ENCODE results near the gene ARSK. TPM values are rescaled to one million over a fixed set of nuclear protein-coding genes. Genes with fewer than 3 reads are reported as not detected.

Gene ARSK
- total RNA-seq (2014; rRNA removed; shearing (Covaris generic)) = 4.5 and 11.0 TPM in 2 replicates

- in situ Hi-C loops (cut with HindIII; ENCODE audit: low sequenced_read_pairs) = no loop called here
- DNase-seq (ENCODE audit: low spot score) = peak; percentile 98
Observed at GRCh38 chr5:95554647-95555548, at the start of gene ARSK, which contains the start of gene SKIC3. ARSK (plus strand) TSS chr5:95555101; CDS start chr5:95555279, 178 bp downstream. SKIC3 (minus strand) TSS chr5:95554977; CDS start chr5:95547150, 7,827 bp downstream.

- no peak for DNase-seq (ENCODE audit: low spot score)
- in situ Hi-C loops (cut with HindIII; ENCODE audit: low sequenced_read_pairs) = no loop called here
Observed at GRCh38 chr5:95508550-95508949, 46.4 kb upstream of the ARSK start.

GRCh38 chr5:95511606-95512005, 43.3 kb upstream of the ARSK start:
- in situ Hi-C loops (cut with HindIII; ENCODE audit: low sequenced_read_pairs) = no loop called here
- no peak for DNase-seq (ENCODE audit: low spot score)

GRCh38 chr5:95518417-95518816, 36.5 kb upstream of the ARSK start:
- no peak for DNase-seq (ENCODE audit: low spot score)
- in situ Hi-C loops (cut with HindIII; ENCODE audit: low sequenced_read_pairs) = no loop called here

GRCh38 chr5:95519151-95519550, 35.8 kb upstream of the ARSK start:
- DNase-seq (ENCODE audit: low spot score) = peak; percentile 88
- in situ Hi-C loops (cut with HindIII; ENCODE audit: low sequenced_read_pairs) = no loop called here

GRCh38 chr5:95519681-95520080, 35.2 kb upstream of the ARSK start:
- peak; percentile 76 for DNase-seq (ENCODE audit: low spot score)

GRCh38 chr5:95520206-95520605, 34.7 kb upstream of the ARSK start:
- in situ Hi-C loops (cut with HindIII; ENCODE audit: low sequenced_read_pairs) = no loop called here
- peak; percentile 73 for DNase-seq (ENCODE audit: low spot score)

More at GRCh38 chr5:95519681-95520080, 35.2 kb upstream of the ARSK start:
- in situ Hi-C loops (cut with HindIII; ENCODE audit: low sequenced_read_pairs) = no loop called here

GRCh38 chr5:95524423-95524822, 30.5 kb upstream of the ARSK start:
- DNase-seq (ENCODE audit: low spot score) = no peak
- in situ Hi-C loops (cut with HindIII; ENCODE audit: low sequenced_read_pairs) = no loop called here

GRCh38 chr5:95526871-95527270, 28.0 kb upstream of the ARSK start:
- no peak for DNase-seq (ENCODE audit: low spot score)
- in situ Hi-C loops (cut with HindIII; ENCODE audit: low sequenced_read_pairs) = no loop called here

- in situ Hi-C loops (cut with HindIII; ENCODE audit: low sequenced_read_pairs) = no loop called here
- no peak for DNase-seq (ENCODE audit: low spot score)
Observed at GRCh38 chr5:95528565-95528964, 26.3 kb upstream of the ARSK start.

- in situ Hi-C loops (cut with HindIII; ENCODE audit: low sequenced_read_pairs) = no loop called here
- no peak for DNase-seq (ENCODE audit: low spot score)
Observed at GRCh38 chr5:95530416-95530815, 24.5 kb upstream of the ARSK start.

- in situ Hi-C loops (cut with HindIII; ENCODE audit: low sequenced_read_pairs) = no loop called here
- DNase-seq (ENCODE audit: low spot score) = no peak
Observed at GRCh38 chr5:95531491-95531890, 23.4 kb upstream of the ARSK start.

- DNase-seq (ENCODE audit: low spot score) = no peak
- in situ Hi-C loops (cut with HindIII; ENCODE audit: low sequenced_read_pairs) = no loop called here
Observed at GRCh38 chr5:95532415-95532814, 22.5 kb upstream of the ARSK start.

- DNase-seq (ENCODE audit: low spot score) = no peak
Observed at GRCh38 chr5:95533106-95533505, 21.8 kb upstream of the ARSK start.

GRCh38 chr5:95533761-95534160, 21.1 kb upstream of the ARSK start:
- in situ Hi-C loops (cut with HindIII; ENCODE audit: low sequenced_read_pairs) = no loop called here
- DNase-seq (ENCODE audit: low spot score) = no peak

More at GRCh38 chr5:95533106-95533505, 21.8 kb upstream of the ARSK start:
- in situ Hi-C loops (cut with HindIII; ENCODE audit: low sequenced_read_pairs) = no loop called here

GRCh38 chr5:95537501-95537900, 17.4 kb upstream of the ARSK start:
- in situ Hi-C loops (cut with HindIII; ENCODE audit: low sequenced_read_pairs) = no loop called here
- no peak for DNase-seq (ENCODE audit: low spot score)

- DNase-seq (ENCODE audit: low spot score) = peak; percentile 30
- in situ Hi-C loops (cut with HindIII; ENCODE audit: low sequenced_read_pairs) = no loop called here
Observed at GRCh38 chr5:95543017-95543705, 11.7 kb upstream of the ARSK start.

- DNase-seq (ENCODE audit: low spot score) = no peak
- in situ Hi-C loops (cut with HindIII; ENCODE audit: low sequenced_read_pairs) = no loop called here
Observed at GRCh38 chr5:95549030-95549429, 5.9 kb upstream of the ARSK start.

- DNase-seq (ENCODE audit: low spot score) = no peak
- in situ Hi-C loops (cut with HindIII; ENCODE audit: low sequenced_read_pairs) = no loop called here
Observed at GRCh38 chr5:95554331-95554646, 612 bp upstream of the ARSK start.

- DNase-seq (ENCODE audit: low spot score) = no peak
- in situ Hi-C loops (cut with HindIII; ENCODE audit: low sequenced_read_pairs) = no loop called here
Observed at GRCh38 chr5:95555553-95555952, 652 bp downstream of the ARSK start.
